Stimulated activated CD4-positive, alpha-beta T cell treated with anti-CD3 and anti-CD28 coated beads, Interleukin-15, amount 100 ng/mL, for 24 hours (primary cell): ENCODE results near the gene ZDHHC17.
"Not testable (repeated sequence)": the region's sequence is repeated elsewhere in the genome, so short reads cannot be mapped to it uniquely, and the experiment has no call there.

ENCODE experiments used
- DNase-seq: peaks from one replicate; pipeline ENCODE4 v3.0.0-alpha.2; 2020

ZDHHC17 gene

GRCh38 chr12:76763746-76764675 lies at the start of gene ZDHHC17:
TSS of gene ZDHHC17 (plus strand) at chr12:76764115. CDS start at chr12:76764237, 122 bp downstream.
- DNase-seq: peak; percentile 90

- no peak for DNase-seq
These were observed 49.5 kb upstream of the ZDHHC17 start for GRCh38 chr12:76714415-76714814.

DNA sequence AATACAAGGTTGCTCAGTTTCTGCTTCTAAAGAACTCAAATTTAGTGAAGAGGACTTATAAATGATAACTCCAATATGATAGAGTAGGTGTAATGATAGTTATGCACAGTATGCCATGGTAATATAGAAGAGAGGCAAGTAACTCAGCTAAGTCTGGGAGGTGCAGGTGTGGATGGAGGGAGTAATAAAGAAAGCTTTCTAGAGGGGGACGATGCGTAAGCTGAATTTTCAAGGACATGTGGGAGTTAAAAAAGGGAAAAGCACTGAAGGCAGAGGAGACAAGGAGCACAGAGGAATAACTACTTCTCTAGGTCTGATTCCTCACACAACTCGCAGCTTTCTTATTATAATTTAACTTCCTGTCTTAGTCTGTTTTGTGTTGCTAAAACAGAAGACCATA lies 49.1 kb upstream of the ZDHHC17 start:
- DNase-seq: no peak

- no peak for DNase-seq
These were observed 48.6 kb upstream of the ZDHHC17 start for GRCh38 chr12:76715332-76715731.

GRCh38 chr12:76717314-76717713 lies 46.6 kb upstream of the ZDHHC17 start:
- DNase-seq: no peak

DNA sequence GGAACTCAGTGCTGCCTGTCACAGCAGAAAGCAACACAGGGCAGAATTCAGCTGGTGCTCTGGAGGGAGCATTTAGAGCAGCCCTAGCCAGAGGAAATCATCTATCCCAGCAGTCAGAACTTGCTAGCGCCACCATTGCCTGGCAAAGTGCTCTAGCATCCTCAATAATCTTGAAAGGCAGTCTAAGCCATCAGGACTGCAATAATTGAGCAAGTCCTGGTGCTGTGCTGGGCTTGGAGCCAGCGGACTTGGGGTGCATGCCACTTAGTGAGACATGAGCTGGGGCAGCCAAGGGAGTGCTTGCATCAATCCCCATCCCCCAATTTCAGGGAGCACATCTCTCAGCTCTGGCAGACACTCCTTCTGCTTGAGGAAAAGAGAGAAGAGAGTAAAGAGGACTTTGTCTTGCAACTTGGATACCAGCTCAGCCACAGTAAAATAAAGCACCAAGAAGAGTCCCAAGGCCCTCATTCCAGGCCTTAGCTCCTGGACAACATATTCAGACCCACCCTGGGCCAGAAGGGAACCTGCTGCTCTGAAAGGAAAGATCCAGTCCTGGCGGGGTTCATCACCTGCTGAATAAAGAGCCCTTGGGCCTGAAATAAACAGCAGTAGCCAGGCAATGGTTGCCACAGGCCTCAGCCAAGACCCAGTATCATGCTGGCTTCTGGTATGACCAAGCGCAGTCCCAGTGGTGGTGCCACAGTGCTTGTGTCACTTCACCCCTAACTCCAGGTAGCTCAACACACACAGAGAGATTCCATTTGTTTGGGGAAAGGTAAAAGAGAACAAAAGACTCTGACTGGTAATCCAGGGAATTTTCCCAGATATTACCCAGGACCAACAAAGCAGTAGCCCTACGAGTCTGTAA lies 44.5 kb upstream of the ZDHHC17 start:
- DNase-seq: no peak

GRCh38 chr12:76720068-76720467 lies 43.8 kb upstream of the ZDHHC17 start:
- DNase-seq: no peak

DNA sequence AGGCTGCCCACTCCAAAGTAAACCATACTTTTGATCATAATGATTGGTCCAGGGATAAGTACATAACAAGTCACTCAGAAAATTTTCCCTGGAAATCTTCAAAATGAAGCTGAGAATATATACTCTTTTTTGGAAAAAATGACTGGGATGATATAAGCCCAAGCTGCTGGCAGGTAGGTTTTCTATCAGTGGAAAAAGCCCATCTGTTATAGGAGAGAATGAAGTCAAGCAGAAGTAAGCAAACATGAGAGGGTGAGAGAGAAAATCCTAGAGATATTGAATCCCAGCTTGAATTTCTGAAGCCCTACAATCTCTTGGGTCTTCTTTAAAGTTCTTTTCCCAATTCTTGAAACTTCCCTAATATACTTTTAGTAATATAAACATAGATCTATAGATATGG lies 37.3 kb upstream of the ZDHHC17 start:
- DNase-seq: no peak

DNA sequence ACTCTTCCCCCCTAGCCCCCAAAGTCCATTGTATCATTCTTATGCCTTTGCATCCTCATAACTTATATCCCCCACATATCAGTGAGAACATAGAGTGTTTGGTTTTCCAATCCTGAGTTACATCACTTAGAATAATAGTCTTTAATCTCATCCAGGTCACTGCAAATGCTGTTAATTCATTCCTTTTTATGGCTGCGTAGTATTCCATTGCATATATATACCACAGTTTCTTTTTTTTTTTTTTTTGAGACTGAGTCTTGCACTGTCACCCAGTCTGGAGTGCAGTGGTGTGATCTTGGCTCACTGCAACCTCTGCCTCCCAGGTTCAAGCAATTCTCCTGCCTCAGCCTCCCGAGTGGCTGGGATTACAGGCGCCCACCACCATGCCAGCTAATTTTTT lies 31.7 kb upstream of the ZDHHC17 start:
- not testable (repeated sequence) for DNase-seq

DNA sequence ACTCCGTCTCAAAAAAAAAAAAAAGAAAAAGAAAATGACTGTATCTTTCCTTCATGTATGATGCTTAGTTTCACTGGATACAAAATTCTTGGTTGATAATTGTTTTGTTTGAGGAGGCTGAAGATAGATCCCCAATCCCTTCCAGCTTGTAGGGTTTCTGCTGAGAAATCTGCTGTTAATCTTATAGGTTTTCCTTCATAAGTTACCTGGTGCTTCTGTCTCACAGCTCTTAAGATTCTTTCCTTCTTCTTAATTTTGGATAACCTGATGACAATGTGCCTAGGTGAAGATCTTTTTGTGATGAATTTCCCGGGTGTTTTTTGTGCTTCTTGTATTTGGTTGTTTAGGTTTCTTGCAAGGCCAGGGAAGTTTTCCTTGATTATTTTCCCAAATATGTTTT lies 26.2 kb upstream of the ZDHHC17 start:
- DNase-seq: not testable (repeated sequence)

DNA sequence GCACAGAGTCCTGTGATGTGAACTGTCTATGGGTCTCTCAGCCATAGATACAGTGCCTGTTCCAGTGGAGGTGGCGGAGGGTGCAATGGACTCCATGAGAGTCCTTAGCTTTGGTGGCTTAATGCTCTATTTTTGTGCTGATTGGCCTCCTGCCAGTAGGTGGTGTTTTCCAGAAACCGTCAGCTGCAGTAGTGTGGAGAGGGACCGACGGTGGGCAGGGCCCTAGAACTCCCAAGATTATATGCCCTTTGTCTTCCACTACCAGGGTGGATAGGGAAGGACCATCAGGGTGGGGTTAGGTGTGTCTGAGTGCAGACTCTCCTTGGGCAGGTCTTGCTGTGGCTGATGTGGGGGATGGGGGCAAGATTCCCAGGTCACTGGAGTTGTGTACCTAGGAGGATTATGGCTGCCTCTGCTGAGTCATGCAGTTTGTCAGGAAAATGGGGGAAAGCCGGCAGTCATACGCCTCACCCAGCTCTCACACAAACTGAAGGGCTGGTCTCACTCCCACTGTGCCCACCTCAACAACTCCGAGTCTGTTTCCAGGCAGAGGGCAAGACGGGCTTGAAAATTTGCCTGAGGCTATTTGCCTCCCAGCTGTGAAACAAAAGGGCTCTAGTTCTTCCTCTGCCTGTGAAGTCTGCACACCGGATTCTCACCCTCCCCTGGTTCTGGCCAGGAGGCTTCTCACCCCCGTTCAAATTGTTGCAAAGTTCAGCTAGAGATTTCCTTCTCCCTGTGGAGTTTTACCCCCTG lies 24.9 kb upstream of the ZDHHC17 start:
- DNase-seq: no peak

DNA sequence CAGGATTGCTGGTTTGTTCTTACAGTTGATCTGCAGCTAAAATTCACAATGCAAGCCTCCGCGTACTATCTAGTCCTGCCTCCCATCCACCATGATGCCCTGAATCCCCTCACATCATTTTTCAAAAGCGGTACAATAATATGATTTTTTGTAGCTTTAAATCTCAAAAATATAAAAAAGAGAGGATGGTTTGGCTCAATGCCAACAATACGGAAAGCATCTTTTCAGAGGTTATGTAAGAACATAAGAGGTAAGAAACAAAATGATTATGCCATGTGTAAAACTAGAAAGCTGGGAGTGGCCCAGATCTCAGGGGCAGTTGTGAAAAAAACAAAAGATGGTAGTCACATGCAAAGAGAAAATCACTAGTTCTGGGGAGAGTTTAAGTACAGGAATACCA lies 24.0 kb upstream of the ZDHHC17 start:
- DNase-seq: no peak

DNA sequence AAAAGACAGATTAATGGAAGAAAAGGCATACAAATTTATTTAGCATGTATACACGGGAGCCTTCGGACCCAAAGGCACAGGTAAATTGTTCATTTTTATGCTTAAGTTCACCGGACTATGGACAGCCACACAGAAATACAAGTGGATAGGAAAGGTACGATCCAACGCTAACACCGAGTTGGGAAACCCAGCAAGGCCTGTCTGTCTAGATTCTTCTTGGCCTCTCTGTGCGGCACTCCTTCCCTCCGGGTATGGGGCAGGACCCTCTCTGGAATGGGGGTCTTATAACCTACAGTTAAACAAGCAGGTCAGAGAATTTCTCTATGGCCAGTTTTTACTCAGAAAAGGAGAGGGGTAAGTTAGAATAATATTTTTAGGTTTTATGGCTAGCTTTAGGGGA lies 23.4 kb upstream of the ZDHHC17 start:
- DNase-seq: no peak

- DNase-seq: no peak
These were observed 18.6 kb upstream of the ZDHHC17 start for GRCh38 chr12:76745343-76745742.

- DNase-seq: no peak
These were observed 17.4 kb upstream of the ZDHHC17 start for GRCh38 chr12:76746516-76746915.

- no peak for DNase-seq
These were observed 16.7 kb upstream of the ZDHHC17 start for GRCh38 chr12:76747245-76747644.

- DNase-seq: no peak
These were observed 8.0 kb upstream of the ZDHHC17 start for GRCh38 chr12:76755829-76756379.

GRCh38 chr12:76757694-76758093 lies 6.2 kb upstream of the ZDHHC17 start:
- DNase-seq: no peak

DNA sequence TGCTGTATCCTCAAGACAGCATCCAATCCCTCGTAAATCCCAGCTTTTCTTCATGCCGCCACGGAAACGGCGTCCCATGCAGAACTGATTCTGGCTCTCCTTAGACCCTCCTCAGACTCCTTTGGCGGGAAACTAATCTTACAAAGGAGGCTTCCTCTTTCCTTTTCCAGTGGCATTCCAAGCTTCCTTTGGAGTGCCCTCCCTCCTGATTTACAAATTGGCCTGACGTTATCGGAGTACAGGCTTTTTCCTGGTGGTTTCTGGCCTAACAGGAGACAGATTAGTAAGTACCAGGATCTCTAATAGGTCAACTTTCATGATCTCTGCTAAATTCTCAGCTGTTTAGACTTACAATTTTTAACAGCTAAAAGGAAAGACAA lies 1.3 kb upstream of the ZDHHC17 start:
- DNase-seq: no peak

DNA sequence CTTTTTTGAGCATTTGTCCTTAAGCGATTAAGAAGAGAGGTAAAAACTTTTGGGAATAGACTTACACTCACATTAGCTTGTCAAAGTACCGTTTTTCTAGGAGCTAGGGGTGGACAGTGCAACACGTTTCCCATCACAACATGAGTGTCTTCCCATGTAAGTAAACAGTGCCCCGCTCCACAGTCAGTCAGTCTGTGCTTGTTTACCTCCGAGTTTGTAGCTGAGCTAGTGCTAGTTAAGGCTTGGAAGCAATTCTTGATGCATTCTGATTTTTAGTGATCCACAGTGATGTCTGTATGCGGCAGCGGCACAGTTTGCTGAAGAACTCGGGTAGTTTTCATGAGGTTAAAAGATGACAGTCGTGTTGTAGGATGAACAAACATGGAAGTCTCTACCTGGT lies 941 bp downstream of the ZDHHC17 start:
- peak; percentile 8 for DNase-seq

DNA sequence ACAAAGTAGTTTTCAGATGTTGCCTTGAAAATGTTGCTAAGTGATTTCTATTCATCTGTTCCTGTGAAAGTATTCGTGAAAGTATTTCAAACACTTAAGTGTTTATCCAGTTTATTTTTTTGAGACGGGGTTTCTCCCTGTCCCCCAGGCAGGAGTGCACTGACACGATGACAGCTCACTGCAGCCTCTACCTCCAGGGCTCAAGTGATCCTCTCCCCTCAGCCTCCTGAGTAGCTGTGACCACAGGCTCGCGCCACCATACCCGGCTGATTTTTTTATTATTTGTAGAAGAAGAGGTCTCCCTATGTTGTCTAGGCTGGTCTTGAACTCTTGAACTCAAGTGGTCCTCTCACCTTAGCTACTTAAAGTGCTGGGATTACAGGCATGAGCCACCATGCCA lies 1.7 kb downstream of the ZDHHC17 start:
- DNase-seq: no peak

- no peak for DNase-seq
These were observed 2.2 kb downstream of the ZDHHC17 start for GRCh38 chr12:76766161-76766560.

DNA sequence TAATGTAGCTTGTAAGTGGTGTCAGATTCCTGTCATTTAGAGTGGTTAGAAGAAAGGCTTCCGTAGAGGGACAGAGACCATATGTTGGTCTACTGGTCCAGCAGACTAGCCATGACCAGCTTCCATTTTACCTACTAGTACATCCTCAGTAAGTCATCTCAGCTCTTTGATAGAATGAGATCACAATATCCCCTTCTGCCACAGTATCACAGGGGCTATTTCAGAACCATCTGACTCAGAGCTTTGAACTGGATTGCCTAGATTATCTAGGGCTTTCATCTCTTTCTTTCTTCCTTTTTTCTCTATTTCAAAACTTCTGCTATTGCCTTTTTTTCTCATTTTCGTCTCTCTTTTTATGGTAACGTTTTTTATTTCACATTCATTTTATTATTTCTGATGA lies 4.7 kb downstream of the ZDHHC17 start:
- no peak for DNase-seq
